ENCODE results near the gene XIAP. TPM values are rescaled to one million over a fixed set of nuclear protein-coding genes. Genes with fewer than 3 reads are reported as not detected.

The XIAP gene
- total and polyA plus RNA-seq, 9 of the 15 experiments (the other 6 are each of a cell fraction or from before 2014, with no cell fraction given), result 5.7 to 40.5 (median 19.8) TPM

DNA sequence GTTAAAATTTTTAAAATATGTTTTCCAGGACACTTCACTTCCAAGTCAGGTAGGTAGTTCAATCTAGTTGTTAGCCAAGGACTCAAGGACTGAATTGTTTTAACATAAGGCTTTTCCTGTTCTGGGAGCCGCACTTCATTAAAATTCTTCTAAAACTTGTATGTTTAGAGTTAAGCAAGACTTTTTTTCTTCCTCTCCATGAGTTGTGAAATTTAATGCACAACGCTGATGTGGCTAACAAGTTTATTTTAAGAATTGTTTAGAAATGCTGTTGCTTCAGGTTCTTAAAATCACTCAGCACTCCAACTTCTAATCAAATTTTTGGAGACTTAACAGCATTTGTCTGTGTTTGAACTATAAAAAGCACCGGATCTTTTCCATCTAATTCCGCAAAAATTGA is 49.7 kb downstream of the XIAP start:
- no peak for FAIRE-seq
- Histone ChIP-seq H3K27me3 (ENCODE audit: control insufficient read depth in 2 of 2, insufficient read depth in 2 of 2, low read length in 2 of 2) (no peaks in the 10 kb centered on the region), H2AFZ (ENCODE audit: low read depth, low read length) (no peak overlapping the region), H4K20me1 (replicated peaks; ENCODE audit: control insufficient read depth, insufficient read depth, low read length) (no peaks in the 10 kb centered on the region), H3K4me3 (no peak overlapping the region), H3K4me2 (ENCODE audit: insufficient read depth, low read length) (no peak overlapping the region), H3K4me1 (replicated peaks in 1 of 2; ENCODE audit: control insufficient read depth in 2 of 2, insufficient read depth in 2 of 2, low read length in 2 of 2) (peaks cover 0 to 2% of the 10 kb centered on the region in 2 experiments; a peak in 1 of 5 replicates), H3K79me2 (ENCODE audit: control insufficient read depth, insufficient read depth, low read length) (no peaks in the 10 kb centered on the region), H3K9ac (ENCODE audit: insufficient read depth in 1 of 2, low read depth in 2 of 2, low read length in 2 of 2) (no peak overlapping the region), H3K9me3 (replicated peaks; ENCODE audit: control insufficient read depth, insufficient read depth, low read depth, low read length) (no peaks in the 10 kb centered on the region), H3K27ac (ENCODE audit: extremely low read depth, low read depth, low read length) (no peak overlapping the region), H3K36me3 (ENCODE audit: control insufficient read depth, insufficient read depth, low read length) (peaks cover 43% of the 10 kb centered on the region), H3K9me1 (ENCODE audit: control insufficient read depth, insufficient read depth, low read length) (no peaks in the 10 kb centered on the region)
- intact Hi-C loops (cut with micrococcal nuclease) (no loop called here), in situ Hi-C loops (cut with MboI) (no loop called here)
- ChIA-PET CTCF (ENCODE audit: low intra/inter-chr PET ratio) (no interaction called here), POLR2A (no interaction called here)
- WGBS (ENCODE audit: insufficient coverage, low coverage, missing lambda C conversion rate), result 93% methylated on average over 2 of the region's 4 CpGs
- no peak for ATAC-seq
- BruUV-seq (replicated peaks), result TSS peak; percentile 18
- DNase-seq (ENCODE audit: extremely low read depth in 1 of 4, low spot score in 3 of 4), result no peak
- TF ChIP-seq ZBTB5 (IDR thresholded peaks at IDR 0.05) (no peak), NFXL1 (CRISPR knock-in tag; IDR thresholded peaks at IDR 0.05) (no peak), TBP (optimal IDR thresholded peaks at IDR 0.05; ENCODE audit: low read depth, low read length) (no peak), ZNF695 (CRISPR knock-in tag; IDR thresholded peaks at IDR 0.05) (no peak), SIN3B (IDR thresholded peaks at IDR 0.05; ENCODE audit: low read depth) (no peak), GABPA (tag; conservative IDR thresholded peaks at IDR 0.05; ENCODE audit: low read depth) (no peak), HMGN3 (IDR thresholded peaks at IDR 0.05; ENCODE audit: borderline replicate concordance, extremely low read depth, insufficient read length, low read depth, low read length) (no peak), ZC3H4 (CRISPR knock-in tag; IDR thresholded peaks at IDR 0.05; ENCODE audit: borderline replicate concordance) (no peak), SOX6 (IDR thresholded peaks at IDR 0.05) (no peak), HSF4 (CRISPR knock-in tag; IDR thresholded peaks at IDR 0.05; ENCODE audit: borderline replicate concordance) (no peak), NBN (IDR thresholded peaks at IDR 0.05; ENCODE audit: low read depth) (no peak), TSC22D4 (tag; IDR thresholded peaks at IDR 0.05) (no peak), SRF (CRISPR knock-in tag; IDR thresholded peaks at IDR 0.05) (no peak)
- TF ChIP-seq, protein P1, sequence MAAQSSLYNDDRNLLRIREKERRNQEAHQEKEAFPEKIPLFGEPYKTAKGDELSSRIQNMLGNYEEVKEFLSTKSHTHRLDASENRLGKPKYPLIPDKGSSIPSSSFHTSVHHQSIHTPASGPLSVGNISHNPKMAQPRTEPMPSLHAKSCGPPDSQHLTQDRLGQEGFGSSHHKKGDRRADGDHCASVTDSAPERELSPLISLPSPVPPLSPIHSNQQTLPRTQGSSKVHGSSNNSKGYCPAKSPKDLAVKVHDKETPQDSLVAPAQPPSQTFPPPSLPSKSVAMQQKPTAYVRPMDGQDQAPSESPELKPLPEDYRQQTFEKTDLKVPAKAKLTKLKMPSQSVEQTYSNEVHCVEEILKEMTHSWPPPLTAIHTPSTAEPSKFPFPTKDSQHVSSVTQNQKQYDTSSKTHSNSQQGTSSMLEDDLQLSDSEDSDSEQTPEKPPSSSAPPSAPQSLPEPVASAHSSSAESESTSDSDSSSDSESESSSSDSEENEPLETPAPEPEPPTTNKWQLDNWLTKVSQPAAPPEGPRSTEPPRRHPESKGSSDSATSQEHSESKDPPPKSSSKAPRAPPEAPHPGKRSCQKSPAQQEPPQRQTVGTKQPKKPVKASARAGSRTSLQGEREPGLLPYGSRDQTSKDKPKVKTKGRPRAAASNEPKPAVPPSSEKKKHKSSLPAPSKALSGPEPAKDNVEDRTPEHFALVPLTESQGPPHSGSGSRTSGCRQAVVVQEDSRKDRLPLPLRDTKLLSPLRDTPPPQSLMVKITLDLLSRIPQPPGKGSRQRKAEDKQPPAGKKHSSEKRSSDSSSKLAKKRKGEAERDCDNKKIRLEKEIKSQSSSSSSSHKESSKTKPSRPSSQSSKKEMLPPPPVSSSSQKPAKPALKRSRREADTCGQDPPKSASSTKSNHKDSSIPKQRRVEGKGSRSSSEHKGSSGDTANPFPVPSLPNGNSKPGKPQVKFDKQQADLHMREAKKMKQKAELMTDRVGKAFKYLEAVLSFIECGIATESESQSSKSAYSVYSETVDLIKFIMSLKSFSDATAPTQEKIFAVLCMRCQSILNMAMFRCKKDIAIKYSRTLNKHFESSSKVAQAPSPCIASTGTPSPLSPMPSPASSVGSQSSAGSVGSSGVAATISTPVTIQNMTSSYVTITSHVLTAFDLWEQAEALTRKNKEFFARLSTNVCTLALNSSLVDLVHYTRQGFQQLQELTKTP (IDR thresholded peaks at IDR 0.05; ENCODE audit: low read depth in 1 of 2, partially characterized antibody in 2 of 2), result no peak
- TF ChIP-seq, protein P2, sequence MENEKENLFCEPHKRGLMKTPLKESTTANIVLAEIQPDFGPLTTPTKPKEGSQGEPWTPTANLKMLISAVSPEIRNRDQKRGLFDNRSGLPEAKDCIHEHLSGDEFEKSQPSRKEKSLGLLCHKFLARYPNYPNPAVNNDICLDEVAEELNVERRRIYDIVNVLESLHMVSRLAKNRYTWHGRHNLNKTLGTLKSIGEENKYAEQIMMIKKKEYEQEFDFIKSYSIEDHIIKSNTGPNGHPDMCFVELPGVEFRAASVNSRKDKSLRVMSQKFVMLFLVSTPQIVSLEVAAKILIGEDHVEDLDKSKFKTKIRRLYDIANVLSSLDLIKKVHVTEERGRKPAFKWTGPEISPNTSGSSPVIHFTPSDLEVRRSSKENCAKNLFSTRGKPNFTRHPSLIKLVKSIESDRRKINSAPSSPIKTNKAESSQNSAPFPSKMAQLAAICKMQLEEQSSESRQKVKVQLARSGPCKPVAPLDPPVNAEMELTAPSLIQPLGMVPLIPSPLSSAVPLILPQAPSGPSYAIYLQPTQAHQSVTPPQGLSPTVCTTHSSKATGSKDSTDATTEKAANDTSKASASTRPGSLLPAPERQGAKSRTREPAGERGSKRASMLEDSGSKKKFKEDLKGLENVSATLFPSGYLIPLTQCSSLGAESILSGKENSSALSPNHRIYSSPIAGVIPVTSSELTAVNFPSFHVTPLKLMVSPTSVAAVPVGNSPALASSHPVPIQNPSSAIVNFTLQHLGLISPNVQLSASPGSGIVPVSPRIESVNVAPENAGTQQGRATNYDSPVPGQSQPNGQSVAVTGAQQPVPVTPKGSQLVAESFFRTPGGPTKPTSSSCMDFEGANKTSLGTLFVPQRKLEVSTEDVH (IDR thresholded peaks at IDR 0.05; ENCODE audit: low read depth, partially characterized antibody), result no peak
